HFF-Myc (cell line): ENCODE measurements around the gene EVA1C.
"Not testable (repeated sequence)": the region's sequence is repeated elsewhere in the genome, so short reads cannot be mapped to it uniquely, and the experiment has no call there.

Experiments
- DNase-seq: peaks from one replicate; pipeline ENCODE4 v3.0.0-alpha.2; 2011; ENCODE audit warnings: low read depth; ENCODE audit errors: extremely low read depth
- H3K4me3 ChIP-seq: replicated peaks from 2 replicates; pipeline ENCODE4 v1.5.1; 2011; ENCODE audit warnings: low read depth, mild to moderate bottlenecking, control low read depth, low read length
- TF ChIP-seq, protein P1 (sequence below): IDR thresholded peaks from 2 replicates; pipeline ENCODE4 v1.5.1; 2012; ENCODE audit warnings: mild to moderate bottlenecking, low read depth, low read length, control low read depth; ENCODE audit errors: missing control alignments

EVA1C gene

DNA sequence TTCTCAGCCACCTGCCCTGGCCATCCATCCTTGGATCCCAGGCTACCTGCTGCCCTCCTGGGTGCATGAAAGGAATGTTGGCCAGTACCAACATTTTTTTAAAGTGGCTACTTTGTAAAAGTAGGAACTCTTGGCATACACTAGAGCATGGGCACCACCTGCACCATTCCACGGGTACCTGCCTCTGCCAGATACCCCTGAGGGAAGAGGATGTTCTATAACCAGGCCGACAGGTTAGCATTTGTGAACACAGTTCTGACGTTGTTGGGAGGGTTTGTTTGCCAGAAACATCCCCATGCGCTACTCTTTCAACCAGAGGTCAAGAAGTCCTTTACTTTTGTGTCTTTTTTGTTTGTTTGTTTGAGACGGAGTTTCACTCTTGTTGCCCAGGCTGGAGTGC lies 43.0 kb downstream of the EVA1C start:
- H3K4me3 ChIP-seq = no peak overlapping the region
- DNase-seq = no peak
- TF ChIP-seq, protein P1, sequence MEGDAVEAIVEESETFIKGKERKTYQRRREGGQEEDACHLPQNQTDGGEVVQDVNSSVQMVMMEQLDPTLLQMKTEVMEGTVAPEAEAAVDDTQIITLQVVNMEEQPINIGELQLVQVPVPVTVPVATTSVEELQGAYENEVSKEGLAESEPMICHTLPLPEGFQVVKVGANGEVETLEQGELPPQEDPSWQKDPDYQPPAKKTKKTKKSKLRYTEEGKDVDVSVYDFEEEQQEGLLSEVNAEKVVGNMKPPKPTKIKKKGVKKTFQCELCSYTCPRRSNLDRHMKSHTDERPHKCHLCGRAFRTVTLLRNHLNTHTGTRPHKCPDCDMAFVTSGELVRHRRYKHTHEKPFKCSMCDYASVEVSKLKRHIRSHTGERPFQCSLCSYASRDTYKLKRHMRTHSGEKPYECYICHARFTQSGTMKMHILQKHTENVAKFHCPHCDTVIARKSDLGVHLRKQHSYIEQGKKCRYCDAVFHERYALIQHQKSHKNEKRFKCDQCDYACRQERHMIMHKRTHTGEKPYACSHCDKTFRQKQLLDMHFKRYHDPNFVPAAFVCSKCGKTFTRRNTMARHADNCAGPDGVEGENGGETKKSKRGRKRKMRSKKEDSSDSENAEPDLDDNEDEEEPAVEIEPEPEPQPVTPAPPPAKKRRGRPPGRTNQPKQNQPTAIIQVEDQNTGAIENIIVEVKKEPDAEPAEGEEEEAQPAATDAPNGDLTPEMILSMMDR = no peak

DNA sequence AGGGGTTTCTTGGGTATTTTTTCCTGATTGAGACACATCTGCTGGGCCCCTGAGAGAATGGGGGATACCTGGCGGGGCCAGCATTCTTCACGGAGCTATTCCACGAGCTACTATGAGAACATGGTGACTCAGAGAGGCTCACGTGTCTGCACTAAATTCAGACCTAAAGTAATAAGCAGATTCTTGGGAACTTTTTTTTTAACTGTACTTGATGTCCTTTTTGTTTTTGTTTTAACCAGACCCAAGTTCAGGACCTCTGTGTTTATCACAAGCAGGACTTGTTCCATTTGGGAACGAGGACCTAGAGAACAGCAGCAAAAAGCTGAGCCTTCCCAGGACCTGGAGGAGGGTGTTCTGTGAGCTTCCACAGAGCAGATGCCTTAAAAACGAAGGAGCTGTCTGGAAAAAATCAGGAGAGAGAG lies 44.0 kb downstream of the EVA1C start:
- H3K4me3 ChIP-seq = no peak overlapping the region
- DNase-seq = peak; percentile 20
- TF ChIP-seq, protein P1 = no peak

DNA sequence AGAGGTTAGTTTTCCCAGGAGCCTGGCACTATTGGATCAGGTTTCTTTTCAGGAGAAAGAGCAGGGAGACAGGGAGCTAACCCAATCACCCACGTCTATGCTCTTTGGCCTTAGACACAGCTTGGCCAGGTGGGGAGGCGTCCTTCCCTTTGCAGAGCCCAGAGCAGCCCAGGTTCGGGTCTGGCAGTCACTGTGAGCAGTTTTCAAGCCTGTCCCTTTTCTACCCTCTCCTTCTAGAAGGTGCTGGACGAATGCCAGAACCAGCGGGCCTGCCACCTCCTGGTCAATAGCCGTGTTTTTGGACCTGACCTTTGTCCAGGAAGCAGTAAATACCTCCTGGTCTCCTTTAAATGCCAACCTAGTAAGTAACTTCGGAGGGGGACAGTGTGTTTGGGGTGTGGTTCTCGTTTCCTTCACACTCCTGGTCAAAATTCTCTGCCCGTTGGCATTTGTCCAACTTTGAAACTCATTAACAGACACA lies 44.9 kb downstream of the EVA1C start:
- DNase-seq = no peak
- TF ChIP-seq, protein P1 = no peak
- no peak overlapping the region for H3K4me3 ChIP-seq

DNA sequence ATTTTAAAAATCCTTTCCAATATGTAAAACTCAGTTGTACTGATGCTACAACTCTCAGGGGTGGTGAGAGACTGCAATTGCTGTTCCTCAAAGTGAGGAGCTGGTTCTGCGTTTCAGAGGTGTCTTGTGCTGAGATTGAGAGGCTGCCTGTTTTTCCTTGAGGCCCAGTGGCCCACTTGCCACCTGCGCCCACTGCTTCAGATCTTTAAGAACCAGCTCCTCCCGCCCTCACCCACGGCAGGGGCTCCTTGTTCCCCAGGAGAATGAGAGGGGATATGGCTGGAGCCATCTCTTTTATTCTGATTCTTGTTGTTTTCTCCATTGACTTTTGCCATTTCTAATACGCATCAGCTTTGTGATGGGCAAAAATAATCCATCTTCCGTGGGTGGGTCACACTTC lies 45.5 kb downstream of the EVA1C start:
- no peak overlapping the region for H3K4me3 ChIP-seq
- TF ChIP-seq, protein P1 = no peak
- DNase-seq = no peak

DNA sequence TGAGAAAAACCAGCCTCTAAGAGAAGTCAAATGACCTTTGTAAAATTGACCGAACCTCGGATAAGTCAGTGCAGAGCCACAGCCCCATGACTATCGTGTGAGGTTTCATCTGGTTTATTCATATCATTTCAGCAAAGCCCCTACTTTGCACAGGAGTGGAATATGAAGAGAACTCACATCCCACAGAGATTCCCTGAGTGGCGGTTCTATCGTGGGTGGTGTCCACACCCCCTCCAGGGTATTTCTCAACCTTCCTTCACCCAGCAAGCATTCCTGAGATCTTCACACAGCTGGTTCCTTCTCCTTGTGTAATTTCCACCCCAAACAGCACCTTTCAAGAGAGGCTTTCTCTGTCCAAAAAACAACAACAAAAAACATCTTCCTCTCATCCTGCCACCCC lies 47.5 kb downstream of the EVA1C start:
- DNase-seq = no peak
- TF ChIP-seq, protein P1 = no peak
- H3K4me3 ChIP-seq = no peak overlapping the region

DNA sequence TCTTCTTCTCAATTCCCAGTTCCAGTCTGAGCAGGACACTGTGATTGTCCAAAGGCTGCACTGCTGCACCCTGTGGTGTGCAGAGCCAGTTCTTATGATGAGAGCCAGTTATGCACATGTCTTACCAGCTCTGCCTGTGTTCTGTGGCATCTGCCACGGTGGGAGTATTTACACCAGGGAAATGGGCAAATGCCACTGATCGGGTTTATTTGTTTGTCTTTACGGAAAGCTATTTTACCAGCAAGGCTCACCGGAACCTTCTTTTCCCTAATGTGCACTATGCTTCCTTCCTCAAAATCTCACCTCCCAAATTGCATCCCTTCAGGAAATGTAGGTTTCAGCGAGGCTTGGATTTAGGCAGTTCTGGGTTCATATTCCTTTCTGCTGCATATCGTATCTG lies 49.0 kb downstream of the EVA1C start:
- TF ChIP-seq, protein P1 = no peak
- no peak for DNase-seq
- no peak overlapping the region for H3K4me3 ChIP-seq

DNA sequence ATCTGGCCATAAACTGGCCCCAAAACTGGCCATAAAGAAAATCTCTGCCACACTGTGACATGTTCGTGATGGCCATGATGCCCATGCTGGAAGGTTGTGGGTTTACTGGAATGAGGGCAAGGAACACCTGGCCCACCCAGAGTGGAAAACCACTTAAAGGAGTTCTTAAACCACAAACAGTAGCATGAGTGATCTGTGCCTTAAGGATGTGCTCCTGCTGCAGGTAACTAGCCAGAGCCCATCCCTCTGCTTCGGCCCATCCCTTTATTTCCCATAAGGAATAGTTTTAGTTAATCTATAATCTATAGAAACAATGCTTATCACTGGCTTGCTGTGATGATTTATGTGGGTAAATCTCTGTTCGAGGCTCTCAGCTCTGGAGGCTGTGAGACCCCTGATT lies 50.1 kb downstream of the EVA1C start:
- DNase-seq, H3K4me3 ChIP-seq: not testable (repeated sequence)
